K562 (cell line): ENCODE results near the gene PLXNA3. TPM values are rescaled to one million over a fixed set of nuclear protein-coding genes. Genes with fewer than 3 reads are reported as not detected.

Experiments used
- ATAC-seq: fragments of 200-7000 bp; cut with Tn5 transposase; 3 replicates; pipeline ENCODE4 v1.9.1; 2020; ENCODE audit warnings: moderate library complexity
- BruUV-seq: library from RNA; stranded (reverse); fragments of 400-500 nt; replicated peaks from 2 replicates; lab custom pipeline; 2021; lab: Mats Ljungman, UMichigan
- CTCF ChIA-PET: fragments of 300-600 bp; formaldehyde crosslinking; extraction: SDS; loops from one replicate; lab custom pipeline; 2021; ENCODE audit warnings: low intra/inter-chr PET ratio; lab: Yijun Ruan, JAX
- POLR2A ChIA-PET: fragments of 300-600, 350-650 bp; sonication (Branson Sonifier 250); formaldehyde crosslinking; extraction: SDS; loops from one replicate; lab custom pipeline; 2021; ENCODE audit warnings: antibody characterized with exemption, inconsistent platforms; lab: Yijun Ruan, JAX
- DNase-seq, 4 experiments: peaks; one replicate each; pipeline versions ENCODE4 v3.0.0 to v3.0.0-alpha.2; 2011 to 2018; ENCODE audit warnings: low spot score in 3 of 4, mixed read lengths in 3 of 4; ENCODE audit errors: extremely low read depth in 1 of 4
- FAIRE-seq: peaks from 2 replicates; lab custom pipeline; 2011; peaks lifted over from hg19 to GRCh38; lab: Jason Lieb, UNC
- H2AFZ ChIP-seq: 2 replicates; pipeline ENCODE4 v1.6.0; 2011; ENCODE audit warnings: low read depth, low read length, control low read depth, inconsistent platforms
- H3K27ac ChIP-seq: fragments of 200-600 bp; 3 replicates; pipeline ENCODE4 v1.8.0; 2011; ENCODE audit warnings: low read depth, mild to moderate bottlenecking, control low read depth, inconsistent platforms, low read length, moderate library complexity, mixed read lengths; ENCODE audit errors: extremely low read depth
- H3K27me3 ChIP-seq, 2 experiments: fragments of 300-600 bp in 1 of 2; 2 replicates in 1 of 2; 3 replicates in 1 of 2; pipeline versions ENCODE4 v1.6.0 to v1.8.0; 2011; ENCODE audit warnings: inconsistent platforms in 2 of 2, low read length in 2 of 2, mild to moderate bottlenecking in 1 of 2, mixed read lengths in 1 of 2, moderate library complexity in 1 of 2; ENCODE audit not compliant: control insufficient read depth in 2 of 2, insufficient read depth in 2 of 2
- H3K36me3 ChIP-seq: fragments of 300-600 bp; 3 replicates; pipeline ENCODE4 v1.8.0; 2011; ENCODE audit warnings: mild to moderate bottlenecking, low read length, inconsistent platforms; ENCODE audit not compliant: control insufficient read depth, insufficient read depth
- H3K4me1 ChIP-seq, 2 experiments: fragments of 200-600 bp in 1 of 2; replicated peaks in 1 of 2; 2 replicates in 1 of 2; 3 replicates in 1 of 2; pipeline versions ENCODE4 v1.5.1 to v1.8.0; 2011; ENCODE audit warnings: inconsistent platforms in 2 of 2, low read length in 2 of 2, mild to moderate bottlenecking in 1 of 2, mixed read lengths in 1 of 2, moderate library complexity in 1 of 2; ENCODE audit not compliant: control insufficient read depth in 2 of 2, insufficient read depth in 2 of 2
- H3K4me2 ChIP-seq: 2 replicates; pipeline ENCODE4 v1.6.1; 2011; ENCODE audit warnings: low read length, control low read depth, inconsistent platforms, mixed read lengths; ENCODE audit not compliant: insufficient read depth
- H3K4me3 ChIP-seq: fragments of 200-600 bp; sonication (generic), shearing (Covaris generic); 2 replicates; pipeline ENCODE4 v1.5.1; 2016; ENCODE audit warnings: control low read depth, inconsistent platforms
- H3K79me2 ChIP-seq: fragments of 200-600 bp; 3 replicates; pipeline ENCODE4 v1.8.0; 2011; ENCODE audit warnings: low read length, inconsistent platforms; ENCODE audit not compliant: control insufficient read depth, insufficient read depth
- H3K9ac ChIP-seq, 2 experiments: 2 replicates each; pipeline versions ENCODE4 v1.6.0 to v1.6.1; 2011; ENCODE audit warnings: low read depth in 2 of 2, low read length in 2 of 2, control low read depth in 1 of 2, inconsistent platforms in 1 of 2, mild to moderate bottlenecking in 1 of 2, mixed read lengths in 1 of 2; ENCODE audit not compliant: insufficient read depth in 1 of 2
- H3K9me1 ChIP-seq: one replicate; pipeline ENCODE4 v1.6.0; 2011; ENCODE audit warnings: inconsistent platforms, mild to moderate bottlenecking, low read length, moderate library complexity; ENCODE audit not compliant: control insufficient read depth, insufficient read depth
- H3K9me3 ChIP-seq: replicated peaks from 2 replicates; pipeline ENCODE4 v1.5.1; 2011; ENCODE audit warnings: low read depth, low read length, inconsistent platforms; ENCODE audit not compliant: control insufficient read depth, insufficient read depth
- H4K20me1 ChIP-seq: replicated peaks from 2 replicates; pipeline ENCODE4 v1.6.1; 2011; ENCODE audit warnings: low read length, inconsistent platforms, mixed read lengths; ENCODE audit not compliant: control insufficient read depth, insufficient read depth
- ATF7 ChIP-seq: fragments of 450-650 bp; IDR thresholded peaks from 2 replicates; pipeline ENCODE4 v1.7.1; 2014; ENCODE audit warnings: mild to moderate bottlenecking, moderate library complexity
- CCNT2 ChIP-seq: IDR thresholded peaks from 2 replicates; pipeline ENCODE4 v1.6.1; 2011; ENCODE audit warnings: borderline replicate concordance, low read depth, mild to moderate bottlenecking, moderate library complexity, mixed read lengths, low read length; ENCODE audit not compliant: insufficient read length; ENCODE audit errors: extremely low read depth
- CTCFL ChIP-seq: IDR thresholded peaks from 2 replicates; pipeline ENCODE4 v1.6.1; 2011; ENCODE audit warnings: borderline replicate concordance, low read depth, mild to moderate bottlenecking, moderate library complexity, low read length; ENCODE audit not compliant: insufficient read depth, poor library complexity, severe bottlenecking
- KLF1 ChIP-seq: fragments of 450-650 bp; IDR thresholded peaks from 2 replicates; pipeline ENCODE4 v1.6.1; 2016; ENCODE audit warnings: missing genetic modification characterization, missing compliant biosample characterization
- MEIS2 ChIP-seq: fragments of 450-650 bp; IDR thresholded peaks from 2 replicates; pipeline ENCODE4 v1.6.1; 2014; ENCODE audit warnings: mild to moderate bottlenecking; ENCODE audit not compliant: partially characterized antibody
- NCOA1 ChIP-seq: fragments of 450-650 bp; IDR thresholded peaks from 2 replicates; pipeline ENCODE4 v1.6.1; 2016; ENCODE audit warnings: low read depth
- PCBP1 ChIP-seq: fragments of 200-400 bp; formaldehyde crosslinking; IDR thresholded peaks from 2 replicates; pipeline ENCODE4 v1.6.1; 2018; ENCODE audit warnings: mild to moderate bottlenecking, low read depth, low read length; ENCODE audit not compliant: poor library complexity, severe bottlenecking
- PHF8 ChIP-seq: fragments of 200-600 bp; sonication (generic); IDR thresholded peaks from 2 replicates; pipeline ENCODE4 v1.6.1; 2012; ENCODE audit warnings: mixed run types, mild to moderate bottlenecking, inconsistent platforms, low read length, moderate library complexity, borderline replicate concordance
- PHTF2 ChIP-seq: fragments of 250-450 bp; sonication (Bioruptor Pico); IDR thresholded peaks from 2 replicates; pipeline ENCODE4 v1.5.0; 2021; ENCODE audit warnings: mild to moderate bottlenecking
- RB1 ChIP-seq: fragments of 450-650 bp; IDR thresholded peaks from 2 replicates; pipeline ENCODE4 v1.6.1; 2017; ENCODE audit warnings: low read depth, mild to moderate bottlenecking
- USF2 ChIP-seq: sonication (generic); formaldehyde crosslinking; IDR thresholded peaks from 2 replicates; pipeline ENCODE4 v1.5.0; 2020; ENCODE audit warnings: missing genetic modification reagents
- ZNF592 ChIP-seq: fragments of 450-650 bp; IDR thresholded peaks from 2 replicates; pipeline ENCODE4 v1.6.1; 2017; ENCODE audit warnings: antibody characterized with exemption, mild to moderate bottlenecking
- whole genome bisulfite sequencing: fragments of 100-300 bp; shearing (Covaris generic); methylation state at CpG from one replicate; pipeline ENCODE4 v1.1.6; 2016; ENCODE audit warnings: low coverage, mixed read lengths; ENCODE audit not compliant: insufficient coverage; ENCODE audit errors: missing lambda C conversion rate; 5-methylcytosine and 5-hydroxymethylcytosine counted together
- in situ Hi-C: fragments of 300-500 bp; cut with MboI; formaldehyde crosslinking; loops from 4 replicates; pipeline ENCODE4 v1.15.0; 2018; ENCODE audit warnings: inconsistent platforms, mixed read lengths
- intact Hi-C: fragments of 100-400 bp; cut with micrococcal nuclease; formaldehyde crosslinking; loops from 2 replicates; pipeline ENCODE4 v1.14.2; 2022
- polyA plus RNA-seq, 8 experiments: library from polyadenylated mRNA; depleted of rRNA in 4 of 8; stranded (reverse) in 5 of 8; unstranded in 3 of 8; fragments of >200 nt; fragmentation: Nextera tagmentation in 2 of 8; fragmentation: Illumina TruSeq in 1 of 8; extraction: Ambion mirVana in 2 of 8; extraction: Trizol in 1 of 8; gene quantifications; 2 replicates each; pipeline versions ENCODE4 v1.2.1 to v1.2.3, GENCODE V29; 2011 to 2014; ENCODE audit warnings: inconsistent platforms in 1 of 8, missing spikeins in 1 of 8
- total RNA-seq, 7 experiments: library from RNA; depleted of rRNA in 6 of 7; stranded (reverse); fragments of >200 nt in 6 of 7; fragmentation: Illumina TruSeq in 2 of 7; extraction: Trizol in 2 of 7; gene quantifications; 2 replicates each; pipeline versions ENCODE4 v1.2.1 to v1.2.3, GENCODE V29; 2011 to 2021; ENCODE audit warnings: low replicate concordance in 1 of 7

Gene PLXNA3
- total and polyA plus RNA-seq, 9 of the 15 experiments (the other 6 are each of a cell fraction or from before 2014, with no cell fraction given), result 0.32 to 47.8 (median 7.5) TPM

GRCh38 chrX:154443992-154444754, 13.9 kb upstream of the PLXNA3 start, which contains the start of gene FAM50A:
Gene FAM50A (plus strand): TSS chrX:154444141. CDS start chrX:154444236, 95 bp downstream.
- DNase-seq (peak; percentile 85 to 88 (median 86)), ATAC-seq (peak; percentile 94), FAIRE-seq (no peak)
- WGBS, result 0% methylated on average over 5 of the region's 94 CpGs
- intact Hi-C loops (no loop called here), in situ Hi-C loops (no loop called here)
- Histone ChIP-seq H3K4me1 (peaks cover 9 to 36% of the 10 kb centered on the region in 2 experiments; a peak in 4 of 5 replicates), H3K9ac (peak within 1 kb of the TSS; percentile 89 to 97), H3K27ac (peak within 1 kb of the TSS; percentile 80), H2AFZ (peak within 1 kb of the TSS; percentile 77; the same call in 1 of the 2 replicates), H3K4me3 (peak within 1 kb of the TSS; percentile 76), H3K27me3 (no peaks in the 10 kb centered on the region), H3K79me2 (peaks cover 18% of the 10 kb centered on the region), H4K20me1 (no peaks in the 10 kb centered on the region), H3K36me3 (peaks cover 66% of the 10 kb centered on the region; the same call in 2 of the 3 replicates), H3K9me3 (no peaks in the 10 kb centered on the region), H3K4me2 (peak within 1 kb of the TSS; percentile 78), H3K9me1 (no peaks in the 10 kb centered on the region)
- no TSS peak for BruUV-seq
- CTCF ChIA-PET, result no interaction called here
- POLR2A ChIA-PET, result interaction anchor here (0.7 to 1.7 kb wide), 5 partner anchors 14 to 83 kb away, joined by 3 to 10 read pairs (median 4); partner anchors contain the start of genes DNASE1L1, PLXNA3, RPL10 and SLC10A3
- peak; percentile 55 for TF ChIP-seq USF2
- TF ChIP-seq PHTF2 (CRISPR knock-in tag), result no peak
- peak; percentile 28; the same call in 1 of the 2 replicates for TF ChIP-seq ATF7
- TF ChIP-seq CTCFL, result peak; percentile 69
- TF ChIP-seq NCOA1, result no peak
- TF ChIP-seq CCNT2, result peak; percentile 26
- no peak for TF ChIP-seq PCBP1
- peak; percentile 64 for TF ChIP-seq ZNF592
- peak; percentile 79; the same call in 1 of the 2 replicates for TF ChIP-seq RB1
- TF ChIP-seq KLF1 (tag), result no peak
- TF ChIP-seq MEIS2, result peak; percentile 16
- peak; percentile 52; the same call in 1 of the 2 replicates for TF ChIP-seq PHF8
